GM18526 (cell line): ENCODE data around the gene MYCBPAP.

Source experiments
- POLR2A ChIP-seq: IDR thresholded peaks from 3 replicates; pipeline ENCODE4 v1.6.1; 2011; ENCODE audit not compliant: insufficient read length; ENCODE audit errors: extremely low read depth

MYCBPAP gene

DNA sequence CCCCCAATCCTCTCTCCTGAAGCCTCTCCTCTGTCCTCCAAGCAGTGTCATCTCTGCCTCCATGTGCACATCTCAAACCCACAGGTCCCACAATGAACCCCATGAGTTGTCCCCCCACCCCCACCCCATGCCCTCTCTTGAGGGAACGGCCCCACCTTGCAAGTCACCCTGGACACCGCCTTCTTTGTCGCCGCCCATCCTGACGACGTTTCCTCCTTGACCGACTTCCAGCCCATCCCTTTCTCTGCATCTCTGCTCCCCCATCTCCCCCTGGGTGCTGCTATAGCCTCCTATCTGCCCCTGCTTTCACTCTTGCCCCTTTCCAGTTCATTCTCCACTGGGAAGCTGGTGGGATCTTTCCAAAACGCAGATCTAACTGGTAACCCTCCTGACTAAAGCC, 37.1 kb downstream of the MYCBPAP start:
- TF ChIP-seq POLR2A = no peak

DNA sequence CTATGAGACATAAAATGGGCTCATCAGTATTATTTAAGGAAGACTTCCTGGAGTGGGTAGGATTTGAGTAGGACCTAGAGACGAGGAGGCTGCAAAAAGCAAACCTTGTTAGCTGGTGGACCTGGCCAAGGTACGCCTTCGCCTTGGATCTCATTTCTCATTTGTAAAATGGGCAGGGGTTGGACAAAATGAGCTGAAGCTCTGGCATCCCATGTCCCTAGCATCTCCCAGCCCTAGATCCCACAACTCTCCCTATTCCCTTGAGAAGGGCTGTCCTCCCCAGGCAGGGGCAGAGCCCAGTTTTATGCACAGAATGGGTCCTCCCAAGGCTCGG, 38.4 kb downstream of the MYCBPAP start:
- no peak for TF ChIP-seq POLR2A

DNA sequence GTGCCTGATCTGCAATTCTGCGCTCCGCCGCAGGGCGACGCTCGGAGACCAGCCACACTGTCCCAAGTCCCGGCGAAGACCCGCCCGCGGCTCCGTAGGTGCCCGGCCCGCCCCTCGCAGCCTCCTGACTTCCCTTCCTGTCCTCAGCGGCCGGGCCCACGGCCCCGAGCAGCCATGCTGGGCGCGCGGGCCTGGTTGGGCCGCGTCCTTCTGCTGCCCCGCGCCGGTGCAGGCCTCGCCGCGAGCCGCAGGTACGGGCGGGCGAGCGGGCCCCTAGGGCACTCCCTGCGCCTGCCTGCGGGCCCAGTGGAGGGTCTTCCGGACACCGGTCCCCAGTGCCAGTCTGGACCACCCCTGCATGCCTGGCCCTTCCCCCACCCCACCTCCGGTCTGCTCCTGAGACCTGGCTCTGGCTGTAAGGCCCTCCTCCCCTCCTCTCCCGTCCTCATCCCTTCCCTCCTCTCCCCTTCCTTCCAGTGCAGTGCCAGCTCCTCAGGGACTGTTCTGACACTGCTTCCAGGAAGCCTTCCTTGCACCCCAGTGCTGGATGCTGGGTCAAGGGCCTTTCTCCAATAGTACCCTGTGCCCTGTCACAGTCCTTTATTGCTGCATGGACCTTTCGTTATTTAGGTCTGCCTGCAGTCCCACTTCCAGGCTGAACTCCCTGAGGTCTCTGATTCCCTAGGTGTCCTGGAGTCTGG, 38.9 kb downstream of the MYCBPAP start, which contains the start of gene SPATA20:
Gene SPATA20, plus strand, starts transcription at position 140 of the 701 bp plus-strand sequence. Its CDS starts 35 bp downstream, at position 175.
- TF ChIP-seq POLR2A = peak; percentile 81

DNA sequence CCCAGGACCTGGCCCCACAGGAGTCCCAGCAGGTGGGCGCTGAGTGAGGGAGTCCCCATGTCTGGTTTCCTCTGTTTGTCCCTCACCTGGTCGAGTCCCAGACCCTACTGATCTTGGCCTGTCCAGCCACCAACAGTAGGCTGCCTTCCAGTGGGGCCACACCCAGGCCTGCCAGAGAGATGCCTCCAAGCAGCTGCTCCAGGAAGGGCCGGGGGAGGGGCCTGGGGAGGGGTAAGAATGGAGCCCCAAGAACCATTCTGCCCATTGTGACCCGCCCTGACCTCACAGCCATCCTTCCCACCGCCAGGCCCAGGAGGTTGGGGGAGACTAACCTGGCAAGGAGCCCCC, 39.5 kb downstream of the MYCBPAP start:
- TF ChIP-seq POLR2A = no peak

DNA sequence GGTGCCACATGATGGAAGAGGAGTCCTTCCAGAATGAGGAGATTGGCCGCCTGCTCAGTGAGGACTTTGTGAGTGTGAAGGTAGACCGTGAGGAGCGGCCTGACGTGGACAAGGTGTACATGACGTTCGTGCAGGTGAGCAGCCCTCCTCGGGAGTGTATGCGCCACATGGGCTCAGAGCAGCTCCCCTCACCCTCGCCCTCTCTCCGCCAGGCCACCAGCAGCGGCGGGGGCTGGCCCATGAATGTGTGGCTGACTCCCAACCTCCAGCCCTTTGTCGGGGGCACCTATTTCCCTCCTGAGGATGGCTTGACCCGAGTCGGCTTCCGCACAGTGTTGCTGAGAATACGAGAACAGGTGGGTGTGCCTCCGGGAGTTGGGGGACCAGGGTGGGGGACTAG, 40.6 kb downstream of the MYCBPAP start:
- TF ChIP-seq POLR2A = no peak

DNA sequence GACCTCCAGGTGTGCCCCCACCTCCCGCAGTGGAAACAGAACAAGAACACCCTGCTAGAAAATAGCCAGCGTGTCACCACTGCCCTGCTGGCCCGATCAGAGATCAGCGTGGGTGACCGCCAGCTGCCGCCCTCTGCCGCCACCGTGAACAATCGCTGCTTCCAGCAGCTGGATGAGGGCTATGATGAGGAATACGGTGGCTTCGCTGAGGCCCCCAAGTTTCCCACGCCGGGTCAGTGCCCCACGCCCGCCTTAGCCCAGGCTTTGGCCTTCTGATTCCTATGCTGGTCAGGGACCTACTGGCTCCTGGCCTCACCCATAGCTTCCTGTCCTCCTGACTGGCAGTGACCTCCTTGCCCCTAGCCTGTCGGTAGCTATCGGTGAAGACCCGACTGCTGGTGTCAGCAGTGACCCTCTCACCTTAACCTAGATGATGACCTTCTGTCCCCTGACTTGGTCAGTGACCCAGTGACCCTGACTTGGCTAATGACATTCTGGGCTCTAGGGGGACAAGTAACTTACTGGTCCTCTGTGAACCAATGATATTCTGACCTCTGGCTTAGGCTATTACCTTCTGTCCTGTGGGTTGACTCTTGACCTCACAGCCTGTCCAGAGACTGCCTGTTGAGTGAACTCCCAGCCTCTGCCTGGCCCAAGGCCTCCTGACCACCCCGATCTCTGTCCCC, 41.2 kb downstream of the MYCBPAP start:
- no peak for TF ChIP-seq POLR2A

DNA sequence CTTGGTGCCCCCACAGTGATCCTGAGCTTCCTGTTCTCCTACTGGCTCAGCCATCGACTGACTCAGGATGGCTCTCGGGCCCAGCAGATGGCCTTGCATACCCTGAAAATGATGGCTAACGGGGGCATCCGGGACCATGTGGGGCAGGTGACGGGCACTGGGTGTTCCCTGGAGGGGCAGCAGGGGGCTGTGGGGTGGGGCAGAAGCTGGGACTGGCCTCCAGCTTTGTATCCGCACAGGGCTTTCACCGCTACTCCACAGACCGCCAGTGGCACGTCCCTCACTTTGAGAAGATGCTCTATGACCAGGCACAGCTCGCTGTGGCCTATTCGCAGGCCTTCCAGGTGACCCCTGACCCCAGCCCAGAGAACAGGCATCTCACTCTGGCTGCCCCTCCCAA, 41.7 kb downstream of the MYCBPAP start:
- no peak for TF ChIP-seq POLR2A

DNA sequence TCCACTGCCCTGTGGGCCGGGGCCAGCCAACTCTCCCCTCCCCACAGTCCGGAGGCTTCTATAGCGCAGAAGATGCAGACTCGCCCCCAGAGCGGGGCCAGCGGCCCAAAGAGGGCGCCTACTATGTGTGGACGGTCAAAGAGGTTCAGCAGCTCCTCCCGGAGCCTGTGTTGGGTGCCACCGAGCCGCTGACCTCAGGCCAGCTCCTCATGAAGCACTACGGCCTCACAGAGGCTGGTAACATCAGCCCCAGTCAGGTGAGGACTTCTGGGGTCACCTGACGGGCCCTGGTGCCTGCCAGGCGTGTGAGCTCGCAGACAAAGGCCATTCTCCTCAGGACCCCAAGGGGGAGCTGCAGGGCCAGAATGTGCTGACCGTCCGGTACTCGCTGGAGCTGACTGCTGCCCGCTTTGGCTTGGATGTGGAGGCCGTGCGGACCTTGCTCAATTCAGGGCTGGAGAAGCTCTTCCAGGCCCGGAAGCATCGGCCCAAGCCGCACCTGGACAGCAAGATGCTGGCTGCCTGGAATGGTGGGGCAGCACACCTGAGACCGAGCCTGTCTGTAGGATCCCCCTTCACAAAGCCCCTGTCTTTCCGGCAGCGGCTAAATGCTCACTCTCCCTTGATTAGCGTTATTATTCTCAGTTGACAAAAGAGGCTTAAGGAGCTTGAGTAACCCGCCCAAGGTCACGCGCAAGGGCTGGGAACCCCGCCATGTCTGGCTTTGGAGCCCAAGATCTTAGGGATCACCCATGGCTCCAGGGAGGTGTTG, 42.6 kb downstream of the MYCBPAP start:
- TF ChIP-seq POLR2A = no peak

DNA sequence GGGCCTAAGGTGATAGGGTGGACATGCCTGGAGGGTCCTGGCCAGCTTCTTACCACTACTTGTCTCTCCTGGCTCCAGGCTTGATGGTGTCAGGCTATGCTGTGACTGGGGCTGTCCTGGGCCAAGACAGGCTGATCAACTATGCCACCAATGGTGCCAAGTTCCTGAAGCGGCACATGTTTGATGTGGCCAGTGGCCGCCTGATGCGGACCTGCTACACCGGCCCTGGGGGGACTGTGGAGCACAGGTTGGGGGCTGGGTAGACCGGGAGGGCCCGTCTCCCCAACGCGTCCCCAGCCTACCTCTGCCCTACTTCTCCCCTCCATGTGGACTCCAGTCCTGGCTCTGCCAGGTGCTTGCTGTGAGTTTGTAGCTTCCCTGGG, 43.2 kb downstream of the MYCBPAP start:
- TF ChIP-seq POLR2A = no peak

DNA sequence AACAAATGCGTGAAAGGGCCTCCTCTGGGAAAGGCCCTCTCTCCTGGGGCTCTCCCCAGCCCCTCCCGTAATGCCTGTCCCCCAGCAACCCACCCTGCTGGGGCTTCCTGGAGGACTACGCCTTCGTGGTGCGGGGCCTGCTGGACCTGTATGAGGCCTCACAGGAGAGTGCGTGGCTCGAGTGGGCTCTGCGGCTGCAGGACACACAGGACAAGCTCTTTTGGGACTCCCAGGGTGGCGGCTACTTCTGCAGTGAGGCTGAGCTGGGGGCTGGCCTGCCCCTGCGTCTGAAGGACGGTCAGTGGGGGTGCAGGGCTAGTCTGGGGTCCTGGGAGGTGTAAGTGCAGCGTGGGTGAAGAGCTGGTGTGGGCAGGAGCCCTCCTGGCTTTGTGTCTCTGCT, 43.6 kb downstream of the MYCBPAP start:
- no peak for TF ChIP-seq POLR2A

DNA sequence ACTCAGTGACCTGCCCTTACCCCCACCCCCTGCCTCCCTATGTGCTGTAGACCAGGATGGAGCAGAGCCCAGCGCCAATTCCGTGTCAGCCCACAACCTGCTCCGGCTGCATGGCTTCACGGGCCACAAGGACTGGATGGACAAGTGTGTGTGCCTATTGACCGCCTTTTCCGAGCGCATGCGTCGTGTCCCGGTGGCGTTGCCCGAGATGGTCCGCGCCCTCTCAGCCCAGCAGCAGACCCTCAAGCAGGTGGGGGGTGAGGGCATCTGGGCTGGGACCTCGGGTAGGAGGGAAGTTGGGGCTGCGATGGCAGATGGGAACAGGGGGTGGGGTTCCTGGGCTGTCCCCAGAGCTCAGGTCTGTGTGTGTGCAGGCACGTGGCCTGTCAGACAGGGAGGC, 46.0 kb downstream of the MYCBPAP start:
- no peak for TF ChIP-seq POLR2A

DNA sequence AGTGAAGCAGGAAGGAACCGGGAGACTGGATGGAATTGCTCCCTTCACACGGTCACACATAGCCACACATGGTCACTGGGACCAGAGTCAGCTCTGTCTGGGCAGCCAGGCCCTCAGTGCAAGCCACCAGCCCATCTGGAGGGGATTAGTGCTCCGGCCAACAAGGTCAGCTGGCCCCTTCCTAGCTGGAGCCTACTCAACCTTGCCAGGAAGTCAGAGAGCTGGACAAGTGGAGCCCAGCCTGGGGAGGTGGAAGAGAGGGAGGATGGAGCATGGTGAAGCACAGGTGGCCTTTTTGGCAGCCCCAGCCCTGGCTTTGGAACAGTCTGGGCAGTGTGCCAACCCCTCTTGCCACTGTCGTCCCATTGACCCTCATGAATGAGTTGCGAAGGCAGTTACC, 48.6 kb downstream of the MYCBPAP start:
- no peak for TF ChIP-seq POLR2A

DNA sequence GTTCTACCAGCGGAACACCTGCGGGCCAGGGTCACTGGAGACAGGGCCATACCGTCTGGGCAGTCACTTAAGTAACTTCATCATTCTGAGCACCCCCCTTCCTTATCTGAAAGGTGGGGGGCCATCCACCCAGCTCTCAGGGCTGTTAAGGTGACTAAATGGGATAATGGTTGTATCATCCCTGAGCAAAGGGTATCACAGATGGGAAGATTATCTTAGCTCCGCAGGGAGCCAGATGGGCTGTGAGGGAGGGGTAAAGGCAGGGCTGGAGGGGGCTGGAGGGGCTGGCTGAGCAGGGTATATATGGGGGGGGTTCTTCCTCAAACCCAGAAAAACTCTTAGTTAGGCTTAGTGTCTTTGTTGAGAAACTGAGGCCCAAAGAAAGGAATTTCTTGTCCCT, 49.4 kb downstream of the MYCBPAP start:
- no peak for TF ChIP-seq POLR2A

DNA sequence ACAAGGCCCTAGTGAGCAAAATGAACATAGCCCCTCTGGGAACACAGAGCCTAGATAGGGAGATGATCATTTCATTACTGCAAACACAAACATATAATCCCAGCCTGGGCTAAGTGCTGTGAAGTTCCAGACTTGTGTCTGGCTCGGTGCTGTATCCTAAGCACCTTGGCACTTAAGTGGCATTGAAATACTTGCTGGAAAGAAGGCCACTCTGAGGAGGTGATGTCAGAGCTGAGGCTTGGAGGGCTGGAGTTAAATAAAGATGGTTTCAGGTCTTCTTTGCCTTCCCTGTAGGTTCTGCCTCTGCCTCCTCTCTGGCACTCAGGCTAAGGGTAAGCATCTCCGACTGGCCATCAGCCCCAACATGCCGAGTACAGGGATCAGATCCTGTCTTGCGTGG, 49.9 kb downstream of the MYCBPAP start:
- TF ChIP-seq POLR2A = no peak

DNA sequence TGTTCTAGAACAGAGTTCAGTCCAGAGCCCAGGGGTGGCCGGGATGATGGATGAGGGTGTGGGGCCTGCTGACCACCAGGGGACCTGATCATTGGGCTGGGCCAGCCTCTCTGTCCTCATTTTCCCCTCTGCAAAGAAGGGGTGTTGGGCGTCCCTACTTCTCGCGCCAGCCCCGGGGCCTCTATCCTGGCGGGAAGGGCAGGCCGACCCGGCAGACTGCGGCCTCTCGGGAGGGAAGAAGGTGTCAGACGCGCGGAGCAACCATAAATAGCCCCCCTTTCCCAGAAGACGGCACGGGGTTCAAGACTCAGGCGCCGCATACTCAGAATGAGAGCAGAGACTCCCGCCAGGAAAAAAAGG, 50.3 kb downstream of the MYCBPAP start:
- no peak for TF ChIP-seq POLR2A

DNA sequence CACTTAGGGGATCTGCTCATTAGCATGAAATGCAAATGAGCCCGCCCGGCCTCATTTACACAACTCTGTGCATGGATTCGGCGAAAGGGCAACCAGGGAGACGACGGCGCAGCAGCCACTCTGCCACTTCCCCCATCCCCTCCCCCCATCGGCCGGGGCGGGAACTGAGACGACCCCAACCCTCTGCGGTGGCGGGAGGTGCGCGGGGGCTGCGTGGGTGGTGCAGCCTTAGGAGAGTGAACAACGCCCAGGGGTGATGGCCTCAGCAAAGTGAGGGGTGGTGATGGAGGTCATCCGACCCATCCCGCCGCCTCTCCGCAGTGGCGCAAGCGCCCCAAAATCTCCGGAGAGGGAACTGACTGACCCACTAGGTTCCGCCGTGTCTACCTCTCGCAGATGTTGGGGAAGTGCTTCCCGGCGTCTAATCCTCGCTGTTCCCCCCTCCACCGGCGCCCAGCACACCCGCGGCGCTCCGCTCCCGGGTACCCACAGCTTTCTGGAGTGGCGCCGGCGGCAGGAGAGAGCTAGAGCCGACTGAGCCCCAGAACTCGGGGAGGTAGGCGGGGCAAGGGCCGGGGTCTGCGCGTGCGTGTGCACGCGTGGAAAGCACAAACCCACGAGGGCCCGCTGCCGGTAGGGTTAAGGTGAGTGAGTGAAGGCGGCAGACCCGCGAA, 50.8 kb downstream of the MYCBPAP start:
- TF ChIP-seq POLR2A = no peak
